Measurements from ENCODE around the gene GRM2.
"Not testable (repeated sequence)": the region's sequence is repeated elsewhere in the genome, so short reads cannot be mapped to it uniquely, and the experiment has no call there.

The GRM2 gene

GRCh38 chr3:51729042-51729633, 22.3 kb downstream of the GRM2 start:
- no peak for DNase-seq

GRCh38 chr3:51733859-51734571, 27.1 kb downstream of the GRM2 start:
- no peak for DNase-seq

- peak; percentile 39 for DNase-seq
Measured at GRCh38 chr3:51734572-51734907, 27.7 kb downstream of the GRM2 start.

DNA sequence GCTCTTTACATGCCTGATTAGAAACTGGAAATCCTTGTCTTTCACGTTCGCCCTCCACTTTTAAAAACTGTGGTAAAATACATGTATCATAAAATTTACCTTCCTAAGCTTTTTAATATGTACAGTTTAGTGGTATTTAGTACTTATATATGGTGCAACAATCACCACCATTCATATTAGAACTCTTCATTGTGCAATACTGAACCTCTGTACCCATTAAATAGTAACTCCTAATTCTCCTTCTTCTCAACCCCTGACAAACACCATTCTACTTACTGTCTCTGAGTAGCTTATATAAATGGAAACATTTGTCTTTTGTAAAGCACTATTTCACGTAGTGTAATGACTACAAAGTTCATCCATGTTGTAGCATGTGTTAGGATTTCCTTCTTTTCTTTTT, 28.2 kb downstream of the GRM2 start:
- DNase-seq, result no peak

DNA sequence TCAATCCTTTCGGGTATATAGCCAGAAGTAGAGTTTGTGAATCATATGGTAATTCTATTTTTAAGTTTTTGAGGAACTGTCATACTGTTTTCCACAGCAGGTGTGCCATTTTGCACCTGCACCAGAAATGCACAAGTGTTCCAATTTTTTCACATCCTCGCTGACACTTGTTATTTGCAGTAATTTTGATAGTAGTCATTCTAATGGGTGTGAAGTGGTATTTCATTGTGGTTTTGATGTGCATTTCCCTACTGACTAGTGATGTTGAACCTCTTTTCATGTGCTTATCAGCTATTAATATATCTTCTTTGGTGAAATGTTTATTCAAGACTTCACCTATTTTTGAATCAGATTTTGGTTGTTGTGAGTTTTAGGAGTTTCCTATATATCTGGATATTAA, 29.1 kb downstream of the GRM2 start:
- DNase-seq, result no peak

GRCh38 chr3:51739110-51739509, 32.2 kb downstream of the GRM2 start:
- DNase-seq, result no peak

DNA sequence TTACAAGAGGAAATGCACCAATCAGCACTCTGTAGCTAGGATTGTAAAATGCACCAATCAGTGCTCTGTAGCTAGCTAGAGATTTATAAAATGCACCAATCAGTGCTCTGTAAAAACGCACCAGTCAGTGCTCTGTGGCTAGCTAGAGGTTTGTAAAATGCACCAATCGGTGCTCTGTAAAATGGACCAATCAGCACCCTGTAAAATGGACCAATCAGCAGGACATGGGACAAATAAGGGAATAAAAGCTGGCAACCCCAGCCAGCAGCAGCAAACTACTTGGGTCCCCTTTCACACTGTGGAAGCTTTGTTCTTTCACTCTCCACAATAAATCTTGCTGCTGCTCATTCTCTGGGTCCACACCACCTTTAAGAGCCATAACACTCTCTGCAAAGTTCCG, 35.5 kb downstream of the GRM2 start:
- not testable (repeated sequence) for DNase-seq

DNA sequence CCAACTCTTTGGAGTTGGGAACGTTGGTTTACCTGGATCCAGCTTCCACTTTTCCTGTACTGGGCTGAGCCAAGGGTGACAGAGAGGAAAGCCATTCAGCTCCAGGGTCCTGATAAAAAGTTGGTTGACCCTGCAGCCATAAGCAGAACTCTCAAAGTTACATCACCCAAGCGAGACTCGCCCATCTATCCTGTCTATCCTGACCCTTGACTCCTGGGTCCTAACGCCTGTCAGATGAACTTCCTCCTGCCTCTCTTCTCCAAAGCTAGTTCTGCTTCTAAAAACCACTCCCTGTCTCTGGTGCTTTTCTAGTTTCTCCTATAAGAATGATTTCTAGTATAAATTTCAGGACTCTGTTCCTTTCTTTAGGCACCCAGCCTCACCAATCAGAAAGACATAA, 36.1 kb downstream of the GRM2 start:
- not testable (repeated sequence) for DNase-seq

- no peak for DNase-seq
Measured at GRCh38 chr3:51747840-51748239, 41.0 kb downstream of the GRM2 start.

- DNase-seq, result no peak
Measured at GRCh38 chr3:51748327-51748726, 41.5 kb downstream of the GRM2 start.

GRCh38 chr3:51750878-51751277, 44.0 kb downstream of the GRM2 start:
- no peak for DNase-seq

DNA sequence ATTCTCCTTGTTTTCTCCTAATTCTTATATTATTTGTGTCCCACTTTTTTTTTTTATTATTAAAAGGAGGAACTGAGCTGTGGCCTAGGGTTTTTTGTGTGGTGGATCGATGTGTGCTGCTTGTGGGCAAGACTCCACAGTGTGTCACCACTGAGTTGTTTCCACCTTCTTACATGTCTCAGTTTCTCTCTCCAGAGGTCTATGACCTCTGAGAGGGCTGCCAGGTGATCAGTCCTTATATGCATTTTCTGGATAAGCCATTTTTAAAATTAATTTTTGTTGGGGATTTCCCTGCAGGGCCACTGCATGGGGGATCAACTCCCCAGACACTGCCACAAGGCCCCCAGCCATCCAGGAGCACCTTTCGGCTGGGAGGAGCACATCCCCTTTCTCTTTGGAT, 44.4 kb downstream of the GRM2 start:
- DNase-seq, result no peak

- not testable (repeated sequence) for DNase-seq
Measured at GRCh38 chr3:51753763-51754750, 47.2 kb downstream of the GRM2 start.

GRCh38 chr3:51759203-51759602, 52.3 kb downstream of the GRM2 start:
- DNase-seq, result no peak
